ENCODE measurements around the gene PTPRN.

PTPRN gene

GRCh38 chr2:219309278-219309677 is at the start of gene PTPRN:
Gene PTPRN, minus strand, starts transcription at chr2:219309401. Its CDS starts 69 bp downstream, at chr2:219309332.
- TF ChIP-seq, protein P1, sequence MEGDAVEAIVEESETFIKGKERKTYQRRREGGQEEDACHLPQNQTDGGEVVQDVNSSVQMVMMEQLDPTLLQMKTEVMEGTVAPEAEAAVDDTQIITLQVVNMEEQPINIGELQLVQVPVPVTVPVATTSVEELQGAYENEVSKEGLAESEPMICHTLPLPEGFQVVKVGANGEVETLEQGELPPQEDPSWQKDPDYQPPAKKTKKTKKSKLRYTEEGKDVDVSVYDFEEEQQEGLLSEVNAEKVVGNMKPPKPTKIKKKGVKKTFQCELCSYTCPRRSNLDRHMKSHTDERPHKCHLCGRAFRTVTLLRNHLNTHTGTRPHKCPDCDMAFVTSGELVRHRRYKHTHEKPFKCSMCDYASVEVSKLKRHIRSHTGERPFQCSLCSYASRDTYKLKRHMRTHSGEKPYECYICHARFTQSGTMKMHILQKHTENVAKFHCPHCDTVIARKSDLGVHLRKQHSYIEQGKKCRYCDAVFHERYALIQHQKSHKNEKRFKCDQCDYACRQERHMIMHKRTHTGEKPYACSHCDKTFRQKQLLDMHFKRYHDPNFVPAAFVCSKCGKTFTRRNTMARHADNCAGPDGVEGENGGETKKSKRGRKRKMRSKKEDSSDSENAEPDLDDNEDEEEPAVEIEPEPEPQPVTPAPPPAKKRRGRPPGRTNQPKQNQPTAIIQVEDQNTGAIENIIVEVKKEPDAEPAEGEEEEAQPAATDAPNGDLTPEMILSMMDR (IDR thresholded peaks at IDR 0.05; ENCODE audit: borderline replicate concordance, control extremely low read depth, extremely low read depth, insufficient read depth, missing control alignments): no peak
- DNase-seq (ENCODE audit: low spot score): no peak
- in situ Hi-C loops (cut with MboI; ENCODE audit: low sequenced_read_pairs, unreplicated experiment): loop anchor here (25.0 kb wide), 1 partner anchor 272 kb away; the partner anchor contains the start of gene CFAP65

DNA sequence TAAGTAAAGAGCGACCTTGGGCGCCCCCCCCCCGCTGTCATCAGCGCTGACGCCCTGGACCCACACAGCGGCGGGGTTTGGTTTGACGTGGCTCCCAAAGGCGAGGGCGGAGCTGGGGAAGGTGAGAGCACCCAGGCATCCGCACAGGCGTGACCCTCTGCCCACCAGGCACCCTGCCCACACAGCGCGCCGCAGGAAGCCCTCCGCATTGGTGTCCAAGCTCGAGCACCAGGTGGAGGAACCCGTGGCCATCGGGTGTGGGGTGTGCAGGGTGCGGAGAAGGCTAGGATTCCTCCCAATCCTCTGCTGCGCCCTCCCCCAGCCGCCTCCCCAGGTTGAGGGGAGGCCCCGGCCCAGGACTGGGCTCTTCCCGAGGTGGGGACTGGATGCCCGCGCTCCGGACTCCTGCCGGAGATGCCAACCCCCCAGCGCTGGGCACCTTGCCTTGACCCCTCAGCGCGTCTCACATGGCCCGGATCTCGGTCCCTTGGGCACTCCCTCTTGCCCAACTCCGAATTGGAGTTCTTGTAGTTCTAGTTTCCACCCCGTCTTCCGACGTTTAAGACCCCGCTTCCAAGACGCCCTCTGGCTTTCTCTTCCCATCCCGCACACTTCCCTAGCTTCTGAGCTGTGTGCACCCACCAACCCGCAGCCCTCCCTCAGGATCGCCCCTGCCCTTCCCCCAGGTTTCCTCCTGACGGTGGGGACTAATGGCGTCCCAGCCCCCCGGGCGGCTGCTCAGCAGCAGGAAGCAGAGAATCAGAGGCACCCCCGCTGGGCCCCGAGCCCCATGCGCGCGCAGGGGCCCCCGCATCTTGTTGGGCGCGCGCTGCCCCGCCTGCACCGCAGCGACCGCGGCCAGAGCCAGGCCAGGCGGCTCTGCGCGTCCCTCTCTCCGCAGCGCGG is 49.2 kb upstream of the PTPRN start:
- DNase-seq (ENCODE audit: low spot score): no peak
- in situ Hi-C loops (cut with MboI; ENCODE audit: low sequenced_read_pairs, unreplicated experiment): no loop called here
- TF ChIP-seq, protein P1 (IDR thresholded peaks at IDR 0.05; ENCODE audit: borderline replicate concordance, control extremely low read depth, extremely low read depth, insufficient read depth, missing control alignments): no peak

DNA sequence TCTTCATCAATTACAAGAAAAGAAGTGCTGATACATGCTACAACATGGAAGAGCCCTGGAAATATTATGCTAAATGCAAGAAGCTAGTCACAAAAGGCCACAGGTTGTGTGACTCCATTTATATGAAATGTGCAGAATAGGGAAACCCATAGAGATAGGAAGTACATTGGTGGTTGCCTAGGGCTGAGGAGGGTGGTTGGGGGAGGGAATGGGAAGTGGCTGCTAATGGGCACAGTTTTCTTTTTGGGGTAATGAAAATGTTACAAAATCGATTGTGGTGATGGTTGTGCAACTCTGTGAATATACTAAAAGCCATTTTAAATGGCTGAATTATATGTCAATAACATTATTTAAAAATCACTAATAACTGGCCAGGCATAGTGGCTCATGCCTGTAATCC is 47.6 kb upstream of the PTPRN start:
- TF ChIP-seq, protein P1 (IDR thresholded peaks at IDR 0.05; ENCODE audit: borderline replicate concordance, control extremely low read depth, extremely low read depth, insufficient read depth, missing control alignments): no peak
- DNase-seq (ENCODE audit: low spot score): no peak
- in situ Hi-C loops (cut with MboI; ENCODE audit: low sequenced_read_pairs, unreplicated experiment): no loop called here

DNA sequence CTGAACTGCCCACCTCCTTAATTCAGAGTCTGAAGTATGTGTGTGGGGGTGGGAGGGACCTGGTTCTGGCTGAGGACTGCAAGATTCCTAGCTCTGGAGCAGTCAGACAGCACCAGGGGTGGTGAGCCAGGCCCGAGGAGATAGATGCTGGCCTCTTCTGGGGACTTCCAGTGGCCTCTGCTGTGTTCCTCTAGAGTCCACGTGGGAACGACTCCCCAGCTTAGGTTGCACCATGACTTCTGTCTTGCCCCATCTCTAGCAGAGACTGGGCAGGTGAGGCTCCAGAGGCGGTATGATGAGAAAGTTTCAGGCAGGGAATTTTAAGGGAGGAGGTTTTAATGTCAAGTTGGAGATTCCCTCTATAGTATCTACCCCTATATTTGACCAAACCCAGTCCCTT is 45.4 kb upstream of the PTPRN start:
- TF ChIP-seq, protein P1 (IDR thresholded peaks at IDR 0.05; ENCODE audit: borderline replicate concordance, control extremely low read depth, extremely low read depth, insufficient read depth, missing control alignments): no peak
- DNase-seq (ENCODE audit: low spot score): no peak
- in situ Hi-C loops (cut with MboI; ENCODE audit: low sequenced_read_pairs, unreplicated experiment): no loop called here

GRCh38 chr2:219353129-219353528 is 43.9 kb upstream of the PTPRN start:
- TF ChIP-seq, protein P1 (IDR thresholded peaks at IDR 0.05; ENCODE audit: borderline replicate concordance, control extremely low read depth, extremely low read depth, insufficient read depth, missing control alignments): no peak
- in situ Hi-C loops (cut with MboI; ENCODE audit: low sequenced_read_pairs, unreplicated experiment): no loop called here
- DNase-seq (ENCODE audit: low spot score): no peak

- peak; percentile 79 for DNase-seq (ENCODE audit: low spot score)
- TF ChIP-seq, protein P1 (IDR thresholded peaks at IDR 0.05; ENCODE audit: borderline replicate concordance, control extremely low read depth, extremely low read depth, insufficient read depth, missing control alignments): peak; percentile 64
- in situ Hi-C loops (cut with MboI; ENCODE audit: low sequenced_read_pairs, unreplicated experiment): no loop called here
Measured at GRCh38 chr2:219352448-219353023, 43.3 kb upstream of the PTPRN start.
